ENCODE measurements around the gene S1PR5. TPM values are rescaled to one million over a fixed set of nuclear protein-coding genes. Genes with fewer than 3 reads are reported as not detected.

S1PR5 gene, protein sequence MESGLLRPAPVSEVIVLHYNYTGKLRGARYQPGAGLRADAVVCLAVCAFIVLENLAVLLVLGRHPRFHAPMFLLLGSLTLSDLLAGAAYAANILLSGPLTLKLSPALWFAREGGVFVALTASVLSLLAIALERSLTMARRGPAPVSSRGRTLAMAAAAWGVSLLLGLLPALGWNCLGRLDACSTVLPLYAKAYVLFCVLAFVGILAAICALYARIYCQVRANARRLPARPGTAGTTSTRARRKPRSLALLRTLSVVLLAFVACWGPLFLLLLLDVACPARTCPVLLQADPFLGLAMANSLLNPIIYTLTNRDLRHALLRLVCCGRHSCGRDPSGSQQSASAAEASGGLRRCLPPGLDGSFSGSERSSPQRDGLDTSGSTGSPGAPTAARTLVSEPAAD
- total RNA-seq (2014; rRNA removed; shearing (Covaris generic)) = 1.9 and 3.9 TPM in 2 replicates

GRCh38 chr19:10517361-10517759 lies at the start of gene S1PR5:
S1PR5 (minus strand) TSS chr19:10517447; CDS start chr19:10515011, 2,436 bp downstream.

GRCh38 chr19:10565567-10566407 lies 48.5 kb upstream of the S1PR5 start, which contains the start of gene KRI1:
KRI1 (minus strand) TSS chr19:10566010; CDS start chr19:10565999, 11 bp downstream.

GRCh38 chr19:10543420-10544241 lies 26.4 kb upstream of the S1PR5 start, which contains the start of gene ATG4D:
ATG4D (plus strand) TSS chr19:10543904; CDS start chr19:10544091, 187 bp downstream.

GRCh38 chr19:10503002-10503789 lies 14.1 kb downstream of the S1PR5 start, which contains the start of gene KEAP1:
KEAP1 (minus strand) TSS chr19:10503356; CDS start chr19:10500033, 3,323 bp downstream.

Small RNAs within 50 kb of the gene (small RNA-seq; reads per million reads assigned to genes)
- not detected for gene MIR1238
- not detected for gene RNU7-140P

Other genes with a start within 250 kb of the S1PR5 start
- gene ICAM1, start 246.3 kb downstream of the S1PR5 start, total RNA-seq (2014; rRNA removed; shearing (Covaris generic)) = 24.8 and 28.8 TPM in 2 replicates
- gene ICAM4, start 230.5 kb downstream of the S1PR5 start, total RNA-seq (2014; rRNA removed; shearing (Covaris generic)) = 0.30 and 0.58 TPM in 2 replicates
- 20.3 TPM in 2 replicates for gene ICAM5, start 227.5 kb downstream of the S1PR5 start, total RNA-seq (2014; rRNA removed; shearing (Covaris generic))
- gene ZGLP1, start 207.6 kb downstream of the S1PR5 start, total RNA-seq (2014; rRNA removed; shearing (Covaris generic)) = 1.0 and 2.4 TPM in 2 replicates
- gene FDX2, start 201.4 kb downstream of the S1PR5 start, total RNA-seq (2014; rRNA removed; shearing (Covaris generic)) = 38.9 and 43.2 TPM in 2 replicates
- 40.7 and 50.4 TPM in 2 replicates for gene RAVER1, start 183.9 kb downstream of the S1PR5 start, total RNA-seq (2014; rRNA removed; shearing (Covaris generic))
- gene ICAM3, start 177.8 kb downstream of the S1PR5 start, total RNA-seq (2014; rRNA removed; shearing (Covaris generic)) = 12.8 and 19.7 TPM in 2 replicates
- 141 and 161 TPM in 2 replicates for gene TYK2, start 136.9 kb downstream of the S1PR5 start, total RNA-seq (2014; rRNA removed; shearing (Covaris generic))
- 639 and 659 TPM in 2 replicates for gene CDC37, start 113.9 kb downstream of the S1PR5 start, total RNA-seq (2014; rRNA removed; shearing (Covaris generic))
- gene PDE4A, start 96.9 kb downstream of the S1PR5 start, total RNA-seq (2014; rRNA removed; shearing (Covaris generic)) = 4.5 and 4.9 TPM in 2 replicates
- 69.0 and 75.7 TPM in 2 replicates for gene KEAP1, start 14.1 kb downstream of the S1PR5 start, total RNA-seq (2014; rRNA removed; shearing (Covaris generic))
- gene ATG4D, start 26.5 kb upstream of the S1PR5 start, total RNA-seq (2014; rRNA removed; shearing (Covaris generic)) = 49.4 and 49.9 TPM in 2 replicates
- gene KRI1, start 48.6 kb upstream of the S1PR5 start, total RNA-seq (2014; rRNA removed; shearing (Covaris generic)) = 58.0 and 61.9 TPM in 2 replicates
- 16.3 and 17.4 TPM in 2 replicates for gene CDKN2D, start 51.5 kb upstream of the S1PR5 start, total RNA-seq (2014; rRNA removed; shearing (Covaris generic))
- 4.1 and 5.6 TPM in 2 replicates for gene AP1M2, start 69.9 kb upstream of the S1PR5 start, total RNA-seq (2014; rRNA removed; shearing (Covaris generic))
- 17.6 and 38.2 TPM in 2 replicates for gene SLC44A2, start 108.1 kb upstream of the S1PR5 start, total RNA-seq (2014; rRNA removed; shearing (Covaris generic))
- gene ILF3, start 136.9 kb upstream of the S1PR5 start, total RNA-seq (2014; rRNA removed; shearing (Covaris generic)) = 351 and 361 TPM in 2 replicates
- 54.7 and 60.1 TPM in 2 replicates for gene QTRT1, start 184.0 kb upstream of the S1PR5 start, total RNA-seq (2014; rRNA removed; shearing (Covaris generic))
- gene DNM2, start 200.6 kb upstream of the S1PR5 start, total RNA-seq (2014; rRNA removed; shearing (Covaris generic)) = 94.8 and 95.6 TPM in 2 replicates